Measurements from ENCODE around the gene MOB1B.
"Not testable (repeated sequence)": the region's sequence is repeated elsewhere in the genome, so short reads cannot be mapped to it uniquely, and the experiment has no call there.

The MOB1B gene

GRCh38 chr4:70892086-70892769 is 9.9 kb upstream of the MOB1B start:
- TF ChIP-seq POLR2AphosphoS5 (IDR thresholded peaks at IDR 0.05; ENCODE audit: low read depth, low read length) (no peak), TAF1 (IDR thresholded peaks at IDR 0.05; ENCODE audit: borderline replicate concordance, low read depth, low read length) (no peak), POLR2A (IDR thresholded peaks at IDR 0.05; ENCODE audit: low read depth, low read length) (no peak)
- FAIRE-seq: no peak
- no peak for DNase-seq (ENCODE audit: insufficient read length)

GRCh38 chr4:70893790-70894189 is 8.4 kb upstream of the MOB1B start:
- TF ChIP-seq TAF1 (IDR thresholded peaks at IDR 0.05; ENCODE audit: borderline replicate concordance, low read depth, low read length) (no peak), POLR2A (IDR thresholded peaks at IDR 0.05; ENCODE audit: low read depth, low read length) (no peak), POLR2AphosphoS5 (IDR thresholded peaks at IDR 0.05; ENCODE audit: low read depth, low read length) (no peak)
- FAIRE-seq: no peak
- DNase-seq (ENCODE audit: insufficient read length): no peak

- DNase-seq (ENCODE audit: insufficient read length) (no peak), FAIRE-seq (no peak)
These were observed 6.8 kb upstream of the MOB1B start for GRCh38 chr4:70895405-70895804.

GRCh38 chr4:70895811-70896491 is 6.2 kb upstream of the MOB1B start:
- no peak for FAIRE-seq
- TF ChIP-seq POLR2A (IDR thresholded peaks at IDR 0.05; ENCODE audit: low read depth, low read length): no peak
- no peak for TF ChIP-seq POLR2AphosphoS5 (IDR thresholded peaks at IDR 0.05; ENCODE audit: low read depth, low read length)
- no peak for TF ChIP-seq TAF1 (IDR thresholded peaks at IDR 0.05; ENCODE audit: borderline replicate concordance, low read depth, low read length)
- DNase-seq (ENCODE audit: insufficient read length): no peak

More at GRCh38 chr4:70895405-70895804, 6.8 kb upstream of the MOB1B start:
- TF ChIP-seq POLR2AphosphoS5 (IDR thresholded peaks at IDR 0.05; ENCODE audit: low read depth, low read length): no peak
- no peak for TF ChIP-seq POLR2A (IDR thresholded peaks at IDR 0.05; ENCODE audit: low read depth, low read length)
- TF ChIP-seq TAF1 (IDR thresholded peaks at IDR 0.05; ENCODE audit: borderline replicate concordance, low read depth, low read length): no peak

GRCh38 chr4:70898581-70898980 is 3.6 kb upstream of the MOB1B start:
- DNase-seq (ENCODE audit: insufficient read length); FAIRE-seq: not testable (repeated sequence)

GRCh38 chr4:70901607-70901983 is 574 bp upstream of the MOB1B start:
- FAIRE-seq: peak; percentile 50
- DNase-seq (ENCODE audit: insufficient read length): no peak
- no peak for TF ChIP-seq TAF1 (IDR thresholded peaks at IDR 0.05; ENCODE audit: borderline replicate concordance, low read depth, low read length)
- TF ChIP-seq POLR2A (IDR thresholded peaks at IDR 0.05; ENCODE audit: low read depth, low read length): no peak
- TF ChIP-seq POLR2AphosphoS5 (IDR thresholded peaks at IDR 0.05; ENCODE audit: low read depth, low read length): no peak

- DNase-seq (ENCODE audit: insufficient read length) (peak; percentile 43), FAIRE-seq (peak; percentile 54)
- no peak for TF ChIP-seq TAF1 (IDR thresholded peaks at IDR 0.05; ENCODE audit: borderline replicate concordance, low read depth, low read length)
- no peak for TF ChIP-seq POLR2AphosphoS5 (IDR thresholded peaks at IDR 0.05; ENCODE audit: low read depth, low read length)
- TF ChIP-seq POLR2A (IDR thresholded peaks at IDR 0.05; ENCODE audit: low read depth, low read length): no peak
These were observed 565 bp downstream of the MOB1B start for GRCh38 chr4:70902577-70903290.

- TF ChIP-seq POLR2AphosphoS5 (IDR thresholded peaks at IDR 0.05; ENCODE audit: low read depth, low read length) (no peak), TAF1 (IDR thresholded peaks at IDR 0.05; ENCODE audit: borderline replicate concordance, low read depth, low read length) (no peak), POLR2A (IDR thresholded peaks at IDR 0.05; ENCODE audit: low read depth, low read length) (no peak)
- FAIRE-seq (peak; percentile 61), DNase-seq (ENCODE audit: insufficient read length) (no peak)
These were observed 1.1 kb downstream of the MOB1B start for GRCh38 chr4:70903291-70903603.

GRCh38 chr4:70908993-70909556 is 6.9 kb downstream of the MOB1B start:
- no peak for DNase-seq (ENCODE audit: insufficient read length)
- TF ChIP-seq TAF1 (IDR thresholded peaks at IDR 0.05; ENCODE audit: borderline replicate concordance, low read depth, low read length) (no peak), POLR2AphosphoS5 (IDR thresholded peaks at IDR 0.05; ENCODE audit: low read depth, low read length) (no peak), POLR2A (IDR thresholded peaks at IDR 0.05; ENCODE audit: low read depth, low read length) (no peak)
- FAIRE-seq: no peak

GRCh38 chr4:70914000-70914399 is 11.8 kb downstream of the MOB1B start:
- TF ChIP-seq POLR2A (IDR thresholded peaks at IDR 0.05; ENCODE audit: low read depth, low read length) (no peak), POLR2AphosphoS5 (IDR thresholded peaks at IDR 0.05; ENCODE audit: low read depth, low read length) (no peak), TAF1 (IDR thresholded peaks at IDR 0.05; ENCODE audit: borderline replicate concordance, low read depth, low read length) (no peak)
- FAIRE-seq: no peak
- no peak for DNase-seq (ENCODE audit: insufficient read length)

GRCh38 chr4:70914631-70915030 is 12.5 kb downstream of the MOB1B start:
- no peak for TF ChIP-seq POLR2A (IDR thresholded peaks at IDR 0.05; ENCODE audit: low read depth, low read length)
- TF ChIP-seq TAF1 (IDR thresholded peaks at IDR 0.05; ENCODE audit: borderline replicate concordance, low read depth, low read length): no peak
- FAIRE-seq (no peak), DNase-seq (ENCODE audit: insufficient read length) (no peak)
